ENCODE results near the gene CIDEC.
A peak's percentile ranks its signal among the peaks of the same experiment; 100 is the strongest.
"Not testable (repeated sequence)": the region's sequence is repeated elsewhere in the genome, so short reads cannot be mapped to it uniquely, and the experiment has no call there.

Gene CIDEC

GRCh38 chr3:9867106-9867505, 12.9 kb downstream of the CIDEC start:
- DNase-seq (ENCODE audit: low spot score in 2 of 2) = no peak
- no peak overlapping the region for H3K27ac Mint-ChIP-seq
- H3K4me3 Mint-ChIP-seq = no peak overlapping the region
- no peaks in the 10 kb centered on the region for H3K36me3 Mint-ChIP-seq
- no peaks in the 10 kb centered on the region for H3K9me3 Mint-ChIP-seq
- ATAC-seq = no peak
- peaks cover 3% of the 10 kb centered on the region for H3K4me1 Mint-ChIP-seq

GRCh38 chr3:9866639-9867038, 13.4 kb downstream of the CIDEC start:
- Mint-ChIP-seq H3K36me3 (no peaks in the 10 kb centered on the region), H3K4me3 (no peak overlapping the region), H3K9me3 (no peaks in the 10 kb centered on the region), H3K27ac (no peak overlapping the region), H3K4me1 (peaks cover 7% of the 10 kb centered on the region)
- DNase-seq (ENCODE audit: low spot score in 2 of 2) (no peak), ATAC-seq (no peak)

- not testable (repeated sequence) for H3K36me3 Mint-ChIP-seq; H3K4me1 Mint-ChIP-seq; H3K27ac Mint-ChIP-seq; ATAC-seq; H3K9me3 Mint-ChIP-seq; H3K4me3 Mint-ChIP-seq; DNase-seq (ENCODE audit: low spot score in 2 of 2)
Measured at GRCh38 chr3:9865125-9865637, 14.9 kb downstream of the CIDEC start.

- peaks cover 7% of the 10 kb centered on the region for H3K4me1 Mint-ChIP-seq
- DNase-seq (ENCODE audit: low spot score in 2 of 2) (no peak), ATAC-seq (no peak)
- H3K9me3 Mint-ChIP-seq = no peaks in the 10 kb centered on the region
- H3K36me3 Mint-ChIP-seq = no peaks in the 10 kb centered on the region
- H3K27ac Mint-ChIP-seq = no peak overlapping the region
- H3K4me3 Mint-ChIP-seq = no peak overlapping the region
Measured at GRCh38 chr3:9864200-9864927, 15.7 kb downstream of the CIDEC start.

GRCh38 chr3:9863058-9863772, 16.8 kb downstream of the CIDEC start:
- ATAC-seq = no peak
- Mint-ChIP-seq H3K4me1 (peaks cover 7% of the 10 kb centered on the region), H3K27ac (no peak overlapping the region), H3K9me3 (no peaks in the 10 kb centered on the region), H3K36me3 (no peaks in the 10 kb centered on the region), H3K4me3 (no peak overlapping the region)
- no peak for DNase-seq (ENCODE audit: low spot score in 2 of 2)

- Mint-ChIP-seq H3K4me3 (peak overlapping the region; percentile 33), H3K4me1 (peaks cover 7% of the 10 kb centered on the region), H3K27ac (peak overlapping the region; percentile 74), H3K9me3 (no peaks in the 10 kb centered on the region), H3K36me3 (no peaks in the 10 kb centered on the region)
- DNase-seq (ENCODE audit: low spot score in 2 of 2) (peak in 1 of 2 donors; percentile 10), ATAC-seq (peak; percentile 82)
Measured at GRCh38 chr3:9862391-9863057, 17.5 kb downstream of the CIDEC start.

GRCh38 chr3:9861626-9862130, 18.4 kb downstream of the CIDEC start:
- no peak for DNase-seq (ENCODE audit: low spot score in 2 of 2)
- Mint-ChIP-seq H3K9me3 (no peaks in the 10 kb centered on the region), H3K4me3 (peak overlapping the region; percentile 33), H3K27ac (peak overlapping the region; percentile 74), H3K36me3 (no peaks in the 10 kb centered on the region), H3K4me1 (peaks cover 7% of the 10 kb centered on the region)
- ATAC-seq = no peak

- no peak for DNase-seq (ENCODE audit: low spot score in 2 of 2)
- no peak overlapping the region for H3K27ac Mint-ChIP-seq
- no peak overlapping the region for H3K4me3 Mint-ChIP-seq
- no peaks in the 10 kb centered on the region for H3K9me3 Mint-ChIP-seq
- H3K36me3 Mint-ChIP-seq = no peaks in the 10 kb centered on the region
- H3K4me1 Mint-ChIP-seq = peaks cover 7% of the 10 kb centered on the region
- ATAC-seq = no peak
Measured at GRCh38 chr3:9861201-9861600, 18.9 kb downstream of the CIDEC start.

GRCh38 chr3:9859530-9860025, 20.5 kb downstream of the CIDEC start:
- ATAC-seq (no peak), DNase-seq (ENCODE audit: low spot score in 2 of 2) (no peak)
- Mint-ChIP-seq H3K4me1 (peaks cover 7% of the 10 kb centered on the region), H3K4me3 (no peak overlapping the region), H3K27ac (peak overlapping the region; percentile 86), H3K36me3 (no peaks in the 10 kb centered on the region), H3K9me3 (no peaks in the 10 kb centered on the region)

- Mint-ChIP-seq H3K27ac (no peak overlapping the region), H3K4me3 (no peak overlapping the region), H3K36me3 (peaks cover 6% of the 10 kb centered on the region), H3K9me3 (no peaks in the 10 kb centered on the region), H3K4me1 (peaks cover 10% of the 10 kb centered on the region)
- DNase-seq (ENCODE audit: low spot score in 2 of 2) = no peak
- no peak for ATAC-seq
Measured at GRCh38 chr3:9855594-9855993, 24.5 kb downstream of the CIDEC start.

GRCh38 chr3:9854291-9854940, 25.6 kb downstream of the CIDEC start:
- not testable (repeated sequence) for H3K27ac Mint-ChIP-seq; H3K9me3 Mint-ChIP-seq; H3K36me3 Mint-ChIP-seq; H3K4me1 Mint-ChIP-seq; H3K4me3 Mint-ChIP-seq; ATAC-seq; DNase-seq (ENCODE audit: low spot score in 2 of 2)

- ATAC-seq (no peak), DNase-seq (ENCODE audit: low spot score in 2 of 2) (no peak)
- Mint-ChIP-seq H3K4me3 (no peak overlapping the region), H3K4me1 (peaks cover 10% of the 10 kb centered on the region), H3K36me3 (peaks cover 6% of the 10 kb centered on the region), H3K27ac (no peak overlapping the region), H3K9me3 (no peaks in the 10 kb centered on the region)
Measured at GRCh38 chr3:9852528-9852927, 27.5 kb downstream of the CIDEC start.

GRCh38 chr3:9851926-9852325, 28.1 kb downstream of the CIDEC start:
- not testable (repeated sequence) for H3K4me1 Mint-ChIP-seq; H3K27ac Mint-ChIP-seq; H3K9me3 Mint-ChIP-seq; H3K4me3 Mint-ChIP-seq; H3K36me3 Mint-ChIP-seq; DNase-seq (ENCODE audit: low spot score in 2 of 2); ATAC-seq

- ATAC-seq = not testable (repeated sequence)
Measured at GRCh38 chr3:9851383-9851782, 28.7 kb downstream of the CIDEC start.

GRCh38 chr3:9848860-9849259, 31.2 kb downstream of the CIDEC start:
- not testable (repeated sequence) for H3K4me3 Mint-ChIP-seq

More at GRCh38 chr3:9851383-9851782, 28.7 kb downstream of the CIDEC start:
- not testable (repeated sequence) for H3K36me3 Mint-ChIP-seq; DNase-seq (ENCODE audit: low spot score in 2 of 2); H3K4me3 Mint-ChIP-seq; H3K4me1 Mint-ChIP-seq; H3K9me3 Mint-ChIP-seq; H3K27ac Mint-ChIP-seq

More at GRCh38 chr3:9848860-9849259, 31.2 kb downstream of the CIDEC start:
- ATAC-seq; DNase-seq (ENCODE audit: low spot score in 2 of 2); H3K36me3 Mint-ChIP-seq; H3K27ac Mint-ChIP-seq; H3K9me3 Mint-ChIP-seq: not testable (repeated sequence)
- peaks cover 12% of the 10 kb centered on the region for H3K4me1 Mint-ChIP-seq
